ENCODE results near the gene ABLIM1.

Gene ABLIM1

DNA sequence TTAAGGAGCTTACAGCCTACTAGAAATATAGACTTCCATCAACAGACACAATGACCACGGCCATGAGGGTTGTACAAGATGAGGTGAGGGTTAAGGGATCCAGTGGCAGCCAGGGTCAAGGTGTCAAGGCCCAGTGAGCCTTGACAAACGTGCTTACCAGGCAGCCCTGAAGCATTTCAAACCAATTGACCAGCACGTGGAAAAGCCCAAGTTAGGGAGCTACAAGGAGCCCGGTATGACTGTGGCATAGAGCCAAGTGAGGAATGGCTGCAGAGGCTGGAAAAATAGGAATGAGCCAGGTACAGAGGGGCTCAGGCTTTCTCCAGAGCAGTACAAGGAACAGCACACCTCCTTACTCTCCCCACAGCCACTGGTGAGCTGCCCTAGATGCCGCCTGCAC, 266.5 kb downstream of the ABLIM1 start:
- DNase-seq (ENCODE audit: low read depth) = no peak

- no peak for DNase-seq (ENCODE audit: low read depth)
Measured at GRCh38 chr10:114389426-114389825, 268.6 kb downstream of the ABLIM1 start.

GRCh38 chr10:114388275-114388674, 269.8 kb downstream of the ABLIM1 start:
- DNase-seq (ENCODE audit: low read depth) = no peak

DNA sequence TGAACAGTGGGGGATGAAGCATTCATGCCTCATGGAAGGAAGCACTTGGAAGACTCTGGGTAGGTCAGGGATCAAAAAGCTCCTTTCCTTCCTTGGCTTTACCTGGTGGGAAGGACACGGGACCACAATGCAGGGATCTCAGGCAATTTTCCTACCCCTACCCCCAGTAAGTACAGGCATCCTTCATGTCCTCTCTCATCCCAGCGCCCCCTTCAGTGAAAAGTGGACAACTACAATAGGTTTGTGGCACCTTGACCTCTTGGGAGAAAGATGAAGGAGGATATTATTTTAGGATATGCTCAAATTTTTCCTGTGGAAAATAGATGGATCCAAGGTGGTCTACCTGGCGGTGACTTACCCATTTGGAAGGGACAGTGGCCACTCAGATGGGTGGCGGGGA, 270.3 kb downstream of the ABLIM1 start:
- DNase-seq (ENCODE audit: low read depth) = no peak

DNA sequence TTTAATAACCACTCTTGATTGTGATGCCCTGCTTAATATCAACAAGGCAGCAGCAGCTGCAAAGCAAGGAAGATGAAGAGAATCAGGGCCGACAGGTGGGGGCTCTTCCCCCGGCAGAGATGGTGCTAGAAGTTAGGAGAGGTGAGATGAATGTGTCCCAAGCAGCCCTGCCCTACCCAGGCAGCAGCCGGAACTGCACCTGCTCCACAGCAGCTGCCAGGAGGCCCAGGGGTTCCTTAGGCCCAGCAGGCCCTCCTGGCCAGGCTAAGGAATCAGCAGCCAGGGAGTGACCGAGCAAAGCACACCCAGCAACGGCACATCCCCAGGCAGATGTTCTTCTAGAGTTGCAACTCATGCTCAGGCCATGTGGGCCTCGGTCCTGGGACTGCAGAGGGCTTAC, 271.6 kb downstream of the ABLIM1 start:
- DNase-seq (ENCODE audit: low read depth) = no peak

- DNase-seq (ENCODE audit: low read depth) = no peak
Measured at GRCh38 chr10:114385557-114385956, 272.5 kb downstream of the ABLIM1 start.

GRCh38 chr10:114384601-114385000, 273.5 kb downstream of the ABLIM1 start:
- no peak for DNase-seq (ENCODE audit: low read depth)

- DNase-seq (ENCODE audit: low read depth) = no peak
Measured at GRCh38 chr10:114384181-114384580, 273.9 kb downstream of the ABLIM1 start.
